Right kidney (tissue), 1 donor: ENCODE data around the gene NOS1AP.

Source experiments
- DNase-seq: peaks from one replicate; pipeline ENCODE4 v3.0.0-alpha.2; 2016

Gene NOS1AP

DNA sequence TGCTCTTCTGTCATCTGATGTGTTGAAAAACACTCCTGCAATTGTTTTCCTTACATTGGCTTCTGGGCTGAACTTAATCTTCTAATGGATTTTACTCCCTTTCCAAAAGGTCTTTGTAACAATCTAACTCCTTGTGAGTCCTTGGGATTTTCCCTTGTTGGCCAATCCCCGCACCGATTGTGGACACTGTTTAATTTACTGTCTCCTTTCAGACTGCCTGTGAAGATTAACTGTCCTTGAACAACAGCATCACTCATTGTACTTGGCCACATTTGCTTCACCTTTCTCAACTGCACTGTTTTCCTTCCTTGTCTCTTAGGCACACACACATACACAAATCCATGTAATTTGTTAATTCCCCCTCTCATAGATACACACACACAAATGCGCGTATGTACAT lies 186.8 kb downstream of the NOS1AP start:
- no peak for DNase-seq

DNA sequence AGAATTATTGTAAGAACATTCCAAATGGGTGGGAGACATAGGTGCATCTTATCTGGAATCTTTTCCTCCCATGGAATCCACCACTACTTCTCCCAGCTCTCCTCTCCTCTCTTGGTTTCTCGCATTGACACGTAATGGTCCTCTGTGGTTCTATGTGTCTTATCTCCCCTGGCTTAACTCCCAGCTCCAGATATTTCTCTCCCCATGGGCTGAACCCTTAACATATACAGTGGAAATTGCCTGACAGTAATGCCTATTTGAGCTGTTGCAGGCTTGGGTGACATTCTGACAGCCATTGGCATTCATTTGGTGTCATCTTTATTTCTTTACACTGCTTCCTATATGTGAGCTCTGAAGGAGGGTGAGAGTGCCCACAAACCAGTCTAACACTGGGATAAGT lies 188.9 kb downstream of the NOS1AP start:
- no peak for DNase-seq

DNA sequence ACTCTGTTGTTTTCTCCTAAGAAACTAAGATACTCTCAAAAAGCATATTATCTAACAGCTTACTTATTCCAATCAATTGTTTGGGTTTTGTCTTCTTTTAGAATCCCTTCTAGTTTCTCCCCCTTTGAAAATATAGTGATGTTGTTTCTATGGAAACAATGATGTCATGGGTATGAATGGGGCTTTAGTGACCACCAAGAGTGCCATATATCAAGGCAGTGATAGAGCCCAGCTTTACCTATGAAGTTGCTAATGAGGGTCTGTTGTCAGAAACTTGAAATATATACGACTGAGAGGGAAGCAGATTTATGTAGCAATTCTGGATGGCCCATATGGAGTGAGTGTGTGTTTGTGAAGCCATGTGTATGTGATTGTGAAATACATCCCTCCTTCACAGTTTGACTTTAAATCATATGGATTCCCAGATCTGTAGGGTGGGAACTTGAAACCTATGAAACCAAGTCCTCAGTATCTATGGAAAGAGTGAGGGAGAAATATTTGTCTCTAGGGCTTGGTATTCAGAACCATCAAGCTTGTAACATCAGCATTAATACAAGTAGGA lies 190.5 kb downstream of the NOS1AP start:
- no peak for DNase-seq

DNA sequence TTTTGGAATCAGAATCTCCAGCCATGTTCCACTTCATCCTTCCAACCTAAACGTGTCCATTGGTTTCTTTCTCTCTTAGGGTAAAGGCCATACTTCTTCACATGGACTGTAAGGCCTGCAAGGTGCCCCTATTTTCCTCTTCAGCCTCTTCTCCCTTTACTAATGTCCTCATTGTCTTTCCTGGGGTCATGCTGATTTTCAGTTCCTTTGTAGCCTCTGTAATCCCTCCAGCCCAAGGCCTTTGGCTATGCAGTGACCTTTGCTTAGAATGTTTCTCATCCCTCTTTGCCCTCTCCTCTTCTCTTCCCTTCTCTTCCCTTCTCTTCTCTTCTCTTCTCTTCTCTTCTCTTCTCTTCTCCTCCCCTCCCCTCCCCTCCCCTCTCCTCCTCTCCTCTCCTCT lies 194.6 kb downstream of the NOS1AP start:
- DNase-seq: no peak

DNA sequence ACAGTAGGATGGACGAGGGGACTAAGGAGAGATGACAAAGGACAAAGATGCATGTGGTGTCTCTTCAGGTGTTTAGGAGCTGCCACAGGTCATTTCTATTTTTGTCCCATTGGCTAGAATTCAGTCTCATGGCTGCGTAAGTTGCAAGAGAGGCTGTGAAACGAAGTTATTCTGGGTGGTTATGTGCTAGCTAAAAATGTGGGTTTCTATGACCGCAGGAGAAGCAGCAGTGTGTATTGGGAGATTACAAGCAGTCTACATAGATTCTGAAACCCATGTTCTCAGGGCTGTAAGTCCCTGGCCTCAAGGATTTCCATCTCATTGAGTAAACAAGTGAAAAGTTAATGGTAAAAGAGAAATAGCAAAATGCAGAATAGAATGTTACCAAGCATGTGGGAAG lies 196.5 kb downstream of the NOS1AP start:
- no peak for DNase-seq

DNA sequence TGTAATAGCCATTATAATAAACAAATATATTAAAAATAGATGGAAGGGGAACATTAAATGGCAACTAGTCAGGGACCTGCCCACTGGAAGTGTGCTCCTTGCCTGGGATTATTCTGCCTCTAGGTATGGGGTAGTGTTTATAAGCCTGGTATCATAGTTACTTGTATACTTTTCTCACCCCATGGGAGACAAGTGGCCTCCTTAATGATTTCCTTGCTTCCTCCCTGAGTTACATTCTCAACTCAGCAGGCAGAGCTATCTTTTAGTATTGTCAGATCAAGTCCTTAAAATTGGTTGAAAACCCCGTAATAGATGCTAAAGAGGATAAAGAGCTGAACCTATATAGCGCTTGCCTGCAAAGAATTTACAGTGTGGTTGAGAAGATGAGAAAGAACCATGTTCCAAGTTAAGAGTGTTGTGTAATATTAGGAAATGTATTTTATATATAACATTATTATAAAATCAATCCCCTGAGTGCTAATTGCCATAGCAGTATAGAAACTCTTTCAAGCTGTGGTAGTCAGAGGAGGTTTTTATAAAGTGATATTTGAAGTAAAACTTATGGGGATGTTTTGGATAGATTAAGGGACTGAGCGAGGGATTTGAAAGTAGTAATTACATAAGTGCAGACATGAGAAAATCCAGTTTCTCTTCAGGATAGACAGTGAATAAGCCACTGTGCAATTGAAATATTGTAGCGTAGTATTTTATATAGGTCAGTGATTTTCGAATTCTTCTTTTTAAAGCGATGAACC lies 200.7 kb downstream of the NOS1AP start:
- no peak for DNase-seq

DNA sequence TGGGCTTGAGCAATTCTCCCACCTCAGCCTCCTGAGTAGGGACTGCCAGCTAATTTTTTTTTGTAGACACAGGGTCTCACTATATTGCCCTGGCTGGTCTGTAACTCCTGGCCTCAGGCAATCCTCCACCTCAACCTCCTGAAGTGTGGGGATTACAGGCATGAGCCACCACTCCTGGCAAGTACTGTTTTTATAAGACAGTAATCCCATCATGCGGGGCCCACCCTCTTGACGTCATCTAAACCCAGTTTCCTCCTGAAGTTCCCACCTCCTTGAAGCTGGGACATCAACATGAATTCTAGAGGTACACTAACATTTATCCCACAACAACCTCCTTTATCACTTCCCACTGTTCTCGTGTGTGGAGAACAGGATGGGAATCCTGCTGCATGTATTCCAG lies 202.5 kb downstream of the NOS1AP start:
- DNase-seq: no peak

DNA sequence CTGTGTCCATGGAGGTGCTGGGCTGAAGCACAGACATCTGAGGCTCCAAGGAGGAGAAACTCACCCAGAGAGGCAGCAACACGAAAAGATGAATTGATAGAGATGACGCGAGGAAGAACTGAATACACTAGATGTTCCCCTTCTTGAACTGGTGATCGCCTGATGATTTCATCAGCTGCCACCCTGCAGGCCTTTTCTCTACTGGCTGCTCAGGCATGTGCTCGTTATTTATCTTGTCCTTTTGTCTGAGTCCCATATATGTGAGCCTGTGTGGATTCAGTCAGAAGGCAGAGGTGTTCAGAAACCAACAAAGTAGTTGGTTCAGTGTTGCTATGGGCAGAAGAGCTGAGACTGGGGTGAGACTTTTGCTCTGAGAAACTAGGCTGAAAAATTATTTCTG lies 202.9 kb downstream of the NOS1AP start:
- DNase-seq: no peak

DNA sequence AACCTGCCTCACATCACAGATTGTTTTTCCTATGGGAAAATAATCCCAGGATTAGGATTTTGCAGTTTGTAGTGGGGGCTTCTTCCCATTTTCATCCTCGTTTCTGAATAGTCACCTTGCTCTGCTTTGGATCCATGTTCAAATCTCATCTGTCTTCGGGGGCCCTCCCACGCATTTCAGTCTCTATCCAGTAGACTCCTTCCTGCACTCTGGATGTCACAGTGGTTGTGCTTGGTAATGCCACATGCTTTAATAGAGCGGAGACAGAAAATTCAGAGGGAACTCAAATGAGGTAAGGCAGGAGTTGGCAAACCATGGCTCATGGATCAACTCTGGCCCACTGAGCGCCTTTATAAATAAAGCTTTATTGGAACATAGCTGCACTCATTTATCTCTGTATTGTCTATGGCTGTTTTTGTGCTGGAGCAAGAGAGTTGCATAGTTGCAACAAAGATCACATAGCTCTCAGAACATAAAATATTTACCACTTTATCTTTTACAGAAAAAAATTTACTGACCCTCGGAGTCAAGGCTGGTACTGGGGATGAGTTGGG lies 206.2 kb downstream of the NOS1AP start:
- DNase-seq: no peak

DNA sequence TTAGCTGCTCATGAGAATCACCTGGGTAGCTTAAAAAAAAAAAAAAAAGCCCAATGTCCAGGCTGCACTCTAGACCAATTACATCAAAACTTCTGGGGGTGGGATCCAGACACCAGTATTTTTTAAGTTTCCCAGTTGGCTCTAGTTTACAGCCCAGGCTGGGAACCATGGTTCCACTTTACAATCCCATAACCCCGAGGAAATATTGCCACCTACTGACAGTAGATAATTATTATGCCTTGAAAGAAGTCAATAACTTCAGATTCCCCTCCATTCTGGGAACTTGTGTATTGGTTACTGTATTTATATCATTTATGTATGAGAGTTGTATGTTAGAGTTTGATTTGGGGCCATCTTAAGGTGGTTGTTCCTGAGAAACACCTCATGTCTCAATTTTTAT lies 207.0 kb downstream of the NOS1AP start:
- DNase-seq: no peak

DNA sequence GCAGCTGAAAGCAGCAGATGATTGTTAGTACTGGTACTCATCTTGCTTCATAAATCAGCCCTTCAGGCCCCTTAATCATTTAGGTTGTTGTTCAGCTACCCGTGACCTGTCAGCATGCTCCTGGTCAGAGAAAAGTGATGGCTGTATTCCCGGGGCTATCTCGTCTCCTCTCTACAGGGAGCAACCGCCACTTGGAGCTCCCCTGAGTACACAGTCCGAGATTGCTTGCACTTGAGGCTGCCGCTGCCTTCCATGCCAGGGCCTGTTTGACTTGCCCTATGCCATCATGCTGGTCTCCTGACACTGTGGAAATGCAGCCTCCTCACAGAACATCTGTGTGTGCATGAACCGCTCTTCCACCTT lies 209.6 kb downstream of the NOS1AP start:
- no peak for DNase-seq

DNA sequence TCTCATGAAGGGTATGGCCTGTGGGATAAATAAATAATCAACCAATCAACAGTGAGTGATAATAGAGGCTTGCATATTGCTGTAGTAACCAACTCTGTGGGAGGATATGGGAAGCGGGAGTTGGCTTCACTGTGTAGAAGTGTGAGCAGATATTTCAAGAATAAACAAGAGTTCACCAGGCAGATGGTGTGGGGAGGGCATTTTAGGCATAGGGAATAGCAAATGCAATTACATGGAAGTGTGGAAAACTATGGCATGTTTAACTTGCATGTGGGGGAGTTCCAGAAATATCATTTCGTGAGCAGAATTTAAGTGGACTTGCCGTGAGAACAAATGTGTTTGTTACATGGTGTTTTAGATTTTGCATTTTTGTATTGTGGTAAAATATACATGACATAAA lies 211.9 kb downstream of the NOS1AP start:
- no peak for DNase-seq

DNA sequence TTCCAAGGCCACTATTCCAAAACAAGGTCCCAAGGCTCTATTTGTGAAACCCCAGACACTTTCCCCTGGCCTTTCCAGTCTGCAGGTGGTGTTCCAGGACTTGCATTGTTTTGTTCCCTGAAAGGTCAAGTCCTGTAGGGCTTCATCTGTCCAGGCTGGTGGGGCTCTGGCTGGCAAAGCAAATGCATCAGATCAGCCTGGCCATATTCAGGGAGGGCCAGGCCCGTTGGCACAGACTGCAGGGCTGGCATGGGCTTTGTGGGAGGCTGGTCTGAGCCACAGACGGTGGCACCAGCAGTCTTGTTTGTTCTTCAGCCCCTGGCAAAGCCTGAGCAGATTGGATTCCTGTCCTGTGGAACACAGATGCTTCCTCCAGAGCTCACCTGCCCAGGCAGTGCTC lies 214.2 kb downstream of the NOS1AP start:
- no peak for DNase-seq

DNA sequence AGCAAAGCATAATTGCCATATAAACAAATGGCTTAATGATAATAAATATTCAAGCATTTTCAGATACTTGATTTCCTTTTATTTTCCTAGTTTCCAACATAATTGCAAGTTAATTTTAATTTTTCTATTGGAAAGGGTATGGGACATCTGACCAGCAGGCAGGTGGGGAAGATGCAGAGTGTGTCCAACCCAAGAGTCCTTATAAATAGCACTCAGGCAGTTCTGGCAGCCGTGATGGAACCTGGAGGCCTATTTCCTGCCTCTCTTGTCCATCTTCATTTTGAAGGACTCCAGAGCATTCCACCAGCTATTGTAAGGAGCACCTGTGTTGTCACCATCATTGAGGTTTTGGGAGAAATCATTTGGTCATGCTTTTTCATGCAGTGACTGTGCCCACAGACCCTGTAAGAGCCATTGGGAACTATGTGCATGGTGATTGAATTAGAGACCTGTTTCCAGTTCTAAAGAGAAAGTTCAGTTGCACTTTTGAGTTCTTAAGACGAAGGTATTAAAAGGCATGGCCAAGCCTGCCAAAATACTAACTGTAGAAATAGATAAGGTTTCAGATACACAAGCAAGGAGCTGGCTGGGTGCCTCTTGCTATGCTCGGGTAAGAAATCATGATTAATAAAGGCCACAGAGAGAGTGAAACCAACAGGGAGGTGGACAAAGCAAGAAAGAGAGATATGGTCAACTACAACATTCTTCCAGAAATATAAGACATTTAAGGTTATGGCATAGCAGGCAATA lies 214.9 kb downstream of the NOS1AP start:
- DNase-seq: no peak

DNA sequence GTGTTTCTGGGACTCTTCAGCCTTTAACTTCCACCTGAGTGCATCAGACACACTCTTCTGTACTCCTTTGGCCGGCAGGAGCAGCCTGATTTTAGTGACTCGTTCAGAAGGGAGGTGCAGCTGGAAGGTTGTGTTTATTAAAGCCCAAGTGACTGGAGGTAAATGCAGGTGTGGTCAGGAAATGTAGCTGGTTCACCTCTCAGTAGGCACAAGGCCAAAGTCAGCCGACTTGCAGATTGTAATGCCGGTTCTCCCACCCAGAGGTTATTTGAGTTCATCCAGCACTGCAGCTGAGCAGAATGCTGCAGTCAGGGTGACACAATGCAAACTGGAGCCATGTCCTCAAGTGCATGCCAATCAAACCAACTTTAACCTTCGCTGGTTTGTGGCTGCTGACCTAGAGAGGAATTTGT lies 215.7 kb downstream of the NOS1AP start:
- no peak for DNase-seq

DNA sequence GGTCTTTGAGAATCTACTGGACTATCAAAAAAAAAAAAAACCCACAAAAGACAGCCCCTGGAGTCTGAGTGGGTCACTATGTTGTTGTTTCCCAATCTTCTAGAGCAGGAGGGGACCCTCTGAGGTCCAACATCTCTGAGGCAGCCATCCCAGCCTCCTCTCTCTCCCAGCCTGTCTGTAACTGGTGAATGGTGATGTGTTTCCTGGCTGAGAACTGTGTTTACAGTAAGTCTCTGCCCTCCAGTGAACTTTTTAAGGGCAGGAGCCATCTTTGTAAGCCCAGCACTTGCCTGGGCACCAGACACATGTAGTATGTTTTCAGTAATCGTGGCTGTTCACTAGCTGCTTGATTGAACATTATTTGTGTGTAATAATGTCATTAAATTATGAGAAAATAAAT lies 221.5 kb downstream of the NOS1AP start:
- DNase-seq: no peak

DNA sequence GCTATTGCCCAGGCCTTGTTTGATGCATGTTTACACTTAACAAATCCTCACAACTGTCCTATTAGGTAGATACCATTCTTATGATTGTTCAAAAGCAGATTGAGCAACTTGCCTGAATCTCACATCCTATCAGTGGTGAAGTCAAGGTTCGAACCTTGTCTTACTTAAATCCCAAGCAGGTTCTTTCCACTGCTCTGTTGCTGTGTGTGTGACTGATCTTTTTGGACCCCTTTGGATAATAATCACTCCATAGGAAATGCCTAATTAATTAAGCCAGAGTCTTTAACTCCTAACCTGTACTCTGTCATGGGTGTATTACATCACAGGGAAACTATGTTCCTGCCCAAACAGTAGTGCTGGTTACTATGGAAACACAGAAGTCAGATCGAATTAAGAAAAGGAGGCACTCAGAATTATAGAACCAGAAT lies 222.9 kb downstream of the NOS1AP start:
- no peak for DNase-seq

DNA sequence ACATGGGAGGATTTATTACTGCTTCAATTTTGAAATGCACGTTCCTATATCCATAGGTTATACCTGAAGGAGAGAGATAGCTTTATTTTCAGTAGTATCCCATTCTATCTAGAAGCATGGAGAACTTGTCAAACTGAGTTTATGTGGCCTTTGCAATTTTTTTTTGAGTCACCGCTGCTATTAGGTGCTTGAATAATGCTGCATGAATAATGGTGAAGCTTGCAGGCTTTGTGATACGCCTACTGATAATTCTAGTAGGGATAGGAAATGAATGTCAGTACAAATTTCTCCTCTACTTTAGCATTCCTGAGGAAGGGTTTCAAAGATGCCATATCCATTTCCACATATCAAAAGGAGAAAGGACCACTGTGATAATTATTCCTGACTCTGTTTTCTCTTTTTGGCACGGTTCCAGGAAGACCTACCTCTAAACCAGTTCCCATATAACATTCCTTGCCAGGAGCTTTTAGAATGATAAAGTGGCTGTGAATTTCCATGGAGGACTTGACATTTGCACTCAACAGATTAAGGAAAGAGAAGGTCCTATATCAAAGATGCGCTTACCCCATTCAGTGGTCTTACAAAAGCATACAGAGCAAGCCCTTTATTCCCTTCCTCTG lies 223.7 kb downstream of the NOS1AP start:
- DNase-seq: no peak

DNA sequence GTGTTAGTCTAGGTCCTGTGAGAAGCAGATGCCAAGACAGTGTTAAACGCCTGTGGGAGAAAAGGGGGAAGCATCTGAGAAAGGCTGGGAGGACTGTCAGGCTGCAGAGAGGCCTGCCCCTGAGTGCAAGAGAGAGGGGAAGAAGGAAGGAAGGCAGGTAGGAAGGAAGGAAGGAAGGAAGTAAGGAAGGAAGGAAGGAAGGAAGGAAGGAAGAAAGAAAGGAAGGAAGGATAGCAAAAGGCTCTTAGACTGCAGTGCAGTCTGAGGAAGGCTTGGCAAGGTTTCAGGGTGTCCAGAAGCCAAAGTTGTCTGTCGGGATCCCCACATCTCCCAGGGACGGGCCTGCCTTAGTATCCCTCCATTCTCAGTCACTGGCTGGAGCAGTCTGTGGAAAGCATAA lies 224.5 kb downstream of the NOS1AP start:
- DNase-seq: no peak

DNA sequence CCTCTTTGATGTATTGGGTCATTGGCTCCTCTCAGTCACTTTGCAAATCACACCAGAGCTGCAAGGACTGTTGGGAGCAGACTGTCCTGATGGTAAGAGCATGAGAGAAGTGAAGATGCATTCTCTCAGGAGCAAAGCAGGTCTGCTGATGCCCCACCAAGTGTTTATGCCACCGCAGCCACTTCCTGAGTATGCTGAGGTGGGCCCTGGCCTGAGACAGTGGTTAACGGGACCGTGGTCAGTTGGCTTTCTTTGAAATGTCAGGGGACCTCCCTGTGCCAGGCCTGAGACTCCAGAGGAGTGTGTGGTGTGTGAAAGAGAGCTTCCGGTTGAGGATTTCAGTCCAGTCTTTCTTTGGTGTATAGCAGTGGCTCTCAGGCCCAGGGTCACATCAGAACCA lies 227.7 kb downstream of the NOS1AP start:
- DNase-seq: no peak

DNA sequence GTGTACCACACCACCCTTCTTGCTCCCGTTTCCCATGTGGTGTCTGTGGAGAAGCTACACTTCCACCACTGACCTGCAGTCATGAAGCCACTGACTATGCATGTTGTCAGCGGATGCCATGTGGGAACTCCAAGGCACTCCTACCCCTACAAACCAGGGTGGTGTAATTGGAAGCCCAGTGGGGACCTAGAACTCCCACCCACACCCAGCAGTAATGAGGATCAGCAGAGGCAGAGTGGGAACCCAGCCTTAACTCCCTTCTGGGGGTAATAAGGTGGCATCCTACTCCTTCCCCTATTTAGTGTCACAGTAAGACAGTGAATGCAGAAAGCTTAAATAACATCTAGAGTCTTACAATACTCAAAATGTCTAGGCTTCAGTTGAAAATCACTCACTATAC lies 228.8 kb downstream of the NOS1AP start:
- DNase-seq: no peak

DNA sequence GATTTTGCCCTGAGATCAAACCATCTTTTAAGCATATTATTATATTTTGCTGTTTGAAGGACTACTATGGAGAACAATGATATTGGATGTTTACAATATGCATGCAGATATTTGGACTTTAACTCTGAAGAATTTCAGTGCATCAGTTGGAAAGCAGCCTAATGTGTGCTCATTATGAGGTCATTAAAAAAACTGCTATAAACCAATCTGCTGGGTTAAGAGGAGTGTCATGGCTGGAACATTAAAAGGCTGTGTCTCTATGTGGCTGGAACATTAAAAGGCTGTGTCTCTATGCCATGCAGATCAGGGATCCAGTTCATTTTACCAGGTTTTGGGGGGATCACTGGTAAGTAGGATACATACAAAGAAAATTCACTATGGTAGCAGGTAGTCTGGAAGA lies 229.5 kb downstream of the NOS1AP start:
- DNase-seq: no peak
